IMR-90 (cell line): ENCODE measurements around the gene CTRB2. TPM values are rescaled to one million over a fixed set of nuclear protein-coding genes. Genes with fewer than 3 reads are reported as not detected.

Experiments used
- ATAC-seq: fragments of 200-7000 bp; cut with Tn5 transposase; 2 replicates; pipeline ENCODE4 v1.9.1; 2020; ENCODE audit warnings: low read depth, mild to moderate bottlenecking, moderate library complexity
- BruUV-seq: library from RNA; stranded (reverse); fragments of 400-500 nt; replicated peaks from 2 replicates; lab custom pipeline; 2021; lab: Mats Ljungman, UMichigan
- CTCF ChIA-PET: fragments of 300-600 bp; formaldehyde crosslinking; extraction: SDS; loops from one replicate; lab custom pipeline; 2021; ENCODE audit warnings: antibody characterized with exemption; lab: Yijun Ruan, JAX
- POLR2A ChIA-PET: fragments of 300-600 bp; sonication (Branson Sonifier 250); formaldehyde crosslinking; loops from one replicate; lab custom pipeline; 2022; ENCODE audit warnings: antibody characterized with exemption; ENCODE audit not compliant: unreplicated experiment; lab: Charles Lee
- DNase-seq: peaks from one replicate; pipeline ENCODE4 v3.0.0; 2013
- H2AFZ ChIP-seq: replicated peaks from 2 replicates; pipeline ENCODE3; 2013; ENCODE audit warnings: low read length, mild to moderate bottlenecking; ENCODE audit not compliant: poor library complexity
- H2AK5ac ChIP-seq: 2 replicates; pipeline ENCODE4 v1.6.1; 2013; ENCODE audit warnings: low read depth, low read length, inconsistent platforms
- H2AK9ac ChIP-seq: replicated peaks from 2 replicates; pipeline ENCODE3; 2013; ENCODE audit warnings: mild to moderate bottlenecking, low read depth, low read length, moderate library complexity; ENCODE audit not compliant: poor library complexity
- H2BK120ac ChIP-seq: 2 replicates; pipeline ENCODE4 v1.6.1; 2013; ENCODE audit warnings: low read depth, low read length, inconsistent platforms
- H2BK15ac ChIP-seq: 3 replicates; pipeline ENCODE4 v1.6.1; 2013; ENCODE audit warnings: low read depth, low read length, inconsistent platforms
- H2BK20ac ChIP-seq: 2 replicates; pipeline ENCODE4 v1.6.1; 2013; ENCODE audit warnings: low read depth, mild to moderate bottlenecking, inconsistent platforms, low read length, moderate library complexity
- H2BK5ac ChIP-seq: 2 replicates; pipeline ENCODE4 v1.6.1; 2013; ENCODE audit warnings: mild to moderate bottlenecking, low read depth, low read length, inconsistent platforms; ENCODE audit not compliant: poor library complexity, severe bottlenecking
- H3K14ac ChIP-seq: replicated peaks from 2 replicates; pipeline ENCODE4 v1.6.1; 2013; ENCODE audit warnings: low read depth, low read length, inconsistent platforms
- H3K18ac ChIP-seq: 2 replicates; pipeline ENCODE4 v1.6.1; 2013; ENCODE audit warnings: low read depth, low read length, control low read depth
- H3K23ac ChIP-seq: 2 replicates; pipeline ENCODE4 v1.6.1; 2013; ENCODE audit warnings: low read depth, low read length, inconsistent platforms
- H3K27ac ChIP-seq: 2 replicates; pipeline ENCODE4 v1.5.1; 2013; ENCODE audit warnings: mild to moderate bottlenecking, control low read depth, low read length; ENCODE audit not compliant: insufficient read depth
- H3K27me3 ChIP-seq: 2 replicates; pipeline ENCODE4 v1.6.1; 2013; ENCODE audit warnings: low read length; ENCODE audit not compliant: control insufficient read depth, insufficient read depth
- H3K36me3 ChIP-seq: 2 replicates; pipeline ENCODE4 v1.6.1; 2013; ENCODE audit warnings: low read length, mixed read lengths; ENCODE audit not compliant: control insufficient read depth, insufficient read depth
- H3K4ac ChIP-seq: 2 replicates; pipeline ENCODE4 v1.6.1; 2013; ENCODE audit warnings: low read depth, low read length, inconsistent platforms
- H3K4me1 ChIP-seq: 2 replicates; pipeline ENCODE4 v1.6.1; 2013; ENCODE audit warnings: low read length, mixed read lengths; ENCODE audit not compliant: control insufficient read depth, insufficient read depth
- H3K4me2 ChIP-seq: 2 replicates; pipeline ENCODE4 v1.6.1; 2013; ENCODE audit warnings: low read depth, mild to moderate bottlenecking, control low read depth, low read length, moderate library complexity
- H3K4me3 ChIP-seq: 2 replicates; pipeline ENCODE4 v1.5.1; 2013; ENCODE audit warnings: low read depth, mild to moderate bottlenecking, control low read depth, low read length, moderate library complexity; ENCODE audit not compliant: insufficient read depth
- H3K56ac ChIP-seq: 2 replicates; pipeline ENCODE4 v1.6.1; 2013; ENCODE audit warnings: low read length, inconsistent platforms; ENCODE audit not compliant: insufficient read depth; ENCODE audit errors: extremely low read depth
- H3K79me1 ChIP-seq, 2 experiments: 2 replicates each; pipeline ENCODE4 v1.6.1; 2013; ENCODE audit warnings: low read length in 2 of 2, inconsistent platforms in 1 of 2, low read depth in 1 of 2
- H3K9ac ChIP-seq: 2 replicates; pipeline ENCODE4 v1.6.1; 2013; ENCODE audit warnings: low read depth, low read length, control low read depth
- H3K9me1 ChIP-seq: 2 replicates; pipeline ENCODE4 v1.6.1; 2013; ENCODE audit warnings: low read length, inconsistent platforms; ENCODE audit not compliant: insufficient read depth
- H3K9me3 ChIP-seq: 2 replicates; pipeline ENCODE4 v1.6.1; 2013; ENCODE audit warnings: low read length; ENCODE audit not compliant: control insufficient read depth, insufficient read depth
- H4K20me1 ChIP-seq: 2 replicates; pipeline ENCODE4 v1.6.1; 2013; ENCODE audit warnings: low read length, inconsistent platforms; ENCODE audit not compliant: insufficient read depth
- H4K5ac ChIP-seq: 2 replicates; pipeline ENCODE4 v1.6.1; 2013; ENCODE audit warnings: mild to moderate bottlenecking, low read depth, low read length, control low read depth
- H4K8ac ChIP-seq, 2 experiments: 2 replicates each; pipeline ENCODE4 v1.6.1; 2013; ENCODE audit warnings: low read depth in 2 of 2, low read length in 2 of 2, control low read depth in 1 of 2, inconsistent platforms in 1 of 2
- H4K91ac ChIP-seq: 2 replicates; pipeline ENCODE4 v1.6.1; 2013; ENCODE audit warnings: low read depth, low read length, inconsistent platforms; ENCODE audit not compliant: insufficient read depth
- ELK1 ChIP-seq: fragments of 150-350 bp; IDR thresholded peaks from 2 replicates; pipeline ENCODE4 v1.6.1; 2016; ENCODE audit warnings: low read depth, mild to moderate bottlenecking, low read length, moderate library complexity, borderline replicate concordance
- RAD21 ChIP-seq: IDR thresholded peaks from 2 replicates; pipeline ENCODE4 v1.6.1; 2012; ENCODE audit warnings: low read length, improper control_type of control experiment
- RCOR1 ChIP-seq: IDR thresholded peaks from 2 replicates; pipeline ENCODE4 v1.6.1; 2012; ENCODE audit warnings: mild to moderate bottlenecking, low read length, improper control_type of control experiment; ENCODE audit not compliant: insufficient replicate concordance
- WGBS, 2 experiments: methylation state at CpG; one replicate each; pipeline versions ENCODE4 v1.1.5 to v1.1.7; 2013; ENCODE audit warnings: missing lambda C conversion rate in 2 of 2; ENCODE audit not compliant: insufficient read length in 1 of 2; ENCODE audit errors: extremely low coverage in 2 of 2; 5-methylcytosine and 5-hydroxymethylcytosine counted together
- dilution Hi-C: fragments of 300-500 bp; cut with HindIII; formaldehyde crosslinking; loops from one replicate; pipeline ENCODE4 v1.14.3; 2018; ENCODE audit warnings: low sequenced_read_pairs; ENCODE audit not compliant: unreplicated experiment
- in situ Hi-C: fragments of 300-500 bp; cut with MboI; formaldehyde crosslinking; loops from 3 replicates; pipeline ENCODE4 v1.14.3; 2019; ENCODE audit warnings: low sequenced_read_pairs, inconsistent platforms, mixed read lengths
- intact Hi-C: fragments of 100-400 bp; cut with micrococcal nuclease; formaldehyde crosslinking; loops from 2 replicates; pipeline ENCODE4 v1.10.0; 2022
- polyA plus RNA-seq, 3 experiments: library from polyadenylated mRNA; depleted of rRNA; stranded (reverse); fragments of >200 nt; gene quantifications; 2 replicates each; pipeline ENCODE4 v1.2.3, GENCODE V29; 2012; ENCODE audit warnings: low replicate concordance in 1 of 3
- total RNA-seq: library from RNA; depleted of rRNA; stranded (reverse); fragments of >200 nt; gene quantifications from 2 replicates; pipeline ENCODE4 v1.2.3, GENCODE V29; 2012

The CTRB2 gene
- total and polyA plus RNA-seq, 2 of the 4 experiments (the other 2 are of a cell fraction): not detected

DNA sequence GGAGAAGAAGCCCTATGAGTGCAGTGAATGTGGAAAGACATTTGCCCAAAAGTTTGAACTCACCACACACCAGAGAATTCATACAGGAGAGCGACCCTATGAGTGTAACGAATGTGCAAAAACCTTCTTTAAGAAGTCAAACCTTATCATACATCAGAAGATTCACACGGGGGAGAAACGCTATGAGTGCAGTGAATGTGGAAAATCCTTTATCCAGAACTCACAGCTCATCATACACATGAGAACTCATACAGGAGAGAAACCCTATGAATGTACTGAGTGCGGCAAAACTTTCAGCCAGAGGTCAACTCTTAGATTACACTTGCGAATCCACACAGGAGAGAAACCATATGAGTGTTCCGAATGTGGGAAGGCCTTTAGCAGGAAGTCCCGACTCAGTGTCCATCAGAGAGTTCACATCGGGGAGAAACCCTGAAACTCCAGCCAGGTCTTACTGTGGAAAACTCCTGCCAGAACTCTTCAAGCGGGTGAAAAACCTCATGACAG lies 37.0 kb downstream of the CTRB2 start:
- H3K9ac ChIP-seq: no peak overlapping the region

More for the DNA sequence above, 37.0 kb downstream of the CTRB2 start:
- no TSS peak for BruUV-seq
- Histone ChIP-seq H3K18ac (no peak overlapping the region), H3K79me1 (0 out of 4 replicates have a peak, but pooled peaks cover 0 to 3% of the 10 kb centered on the region in 2 experiments), H2BK20ac (no peak overlapping the region), H2AFZ (no peak overlapping the region), H3K4me3 (no peak overlapping the region), H3K23ac (no peak overlapping the region), H4K20me1 (no peaks in the 10 kb centered on the region), H2BK15ac (no peak overlapping the region), H2AK9ac (no peak overlapping the region), H3K56ac (no peak overlapping the region), H3K27me3 (no peaks in the 10 kb centered on the region), H2AK5ac (no peak overlapping the region), H3K9me1 (no peaks in the 10 kb centered on the region), H4K8ac (no peak overlapping the region), H2BK120ac (no peak overlapping the region), H3K27ac (no peak overlapping the region), H3K4me1 (no peaks in the 10 kb centered on the region), H3K9me3 (peaks cover 76% of the 10 kb centered on the region), H3K36me3 (peaks cover 36% of the 10 kb centered on the region), H3K14ac (no peak overlapping the region), H3K4ac (no peak overlapping the region), H4K91ac (no peak overlapping the region), H2BK5ac (no peak overlapping the region), H3K4me2 (no peak overlapping the region), H4K5ac (no peak overlapping the region)
- CTCF ChIA-PET: interaction anchor here (0.6 kb wide), 1 partner anchor 299 kb away, joined by 3 read pairs; no protein-coding TSS in a partner anchor
- dilution Hi-C loops (no loop called here), in situ Hi-C loops (no loop called here), intact Hi-C loops (no loop called here)
- DNase-seq (no peak), ATAC-seq (no peak)
- POLR2A ChIA-PET: no interaction called here
- TF ChIP-seq ELK1 (no peak), RAD21 (no peak), RCOR1 (no peak)
- WGBS, 2 experiments: 100% methylated on average over 4 of the region's 10 CpGs; no CpG with 5 or more reads in 1 of the 2 experiments
